ENCODE measurements around the gene CCDC61.

DNA sequence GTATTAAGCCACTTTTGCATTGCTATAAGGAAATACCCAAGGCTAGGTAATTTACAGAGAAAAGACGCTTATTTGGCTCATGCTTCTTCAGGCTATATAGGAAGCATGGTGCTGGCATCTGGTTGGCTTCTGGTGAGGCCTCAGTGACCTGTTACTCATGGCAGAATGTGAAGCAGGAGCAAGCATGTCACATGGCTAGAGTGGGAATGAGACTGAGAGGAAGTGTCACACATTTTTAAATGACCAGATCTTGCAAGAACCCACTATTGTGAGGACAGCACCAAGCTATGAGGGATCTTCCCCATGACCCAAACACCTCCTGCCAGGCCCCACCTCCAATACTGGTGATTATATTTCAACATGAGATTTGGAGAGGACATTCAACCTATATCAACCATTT is 71.2 kb downstream of the CCDC61 start:
- TF ChIP-seq, protein P1, sequence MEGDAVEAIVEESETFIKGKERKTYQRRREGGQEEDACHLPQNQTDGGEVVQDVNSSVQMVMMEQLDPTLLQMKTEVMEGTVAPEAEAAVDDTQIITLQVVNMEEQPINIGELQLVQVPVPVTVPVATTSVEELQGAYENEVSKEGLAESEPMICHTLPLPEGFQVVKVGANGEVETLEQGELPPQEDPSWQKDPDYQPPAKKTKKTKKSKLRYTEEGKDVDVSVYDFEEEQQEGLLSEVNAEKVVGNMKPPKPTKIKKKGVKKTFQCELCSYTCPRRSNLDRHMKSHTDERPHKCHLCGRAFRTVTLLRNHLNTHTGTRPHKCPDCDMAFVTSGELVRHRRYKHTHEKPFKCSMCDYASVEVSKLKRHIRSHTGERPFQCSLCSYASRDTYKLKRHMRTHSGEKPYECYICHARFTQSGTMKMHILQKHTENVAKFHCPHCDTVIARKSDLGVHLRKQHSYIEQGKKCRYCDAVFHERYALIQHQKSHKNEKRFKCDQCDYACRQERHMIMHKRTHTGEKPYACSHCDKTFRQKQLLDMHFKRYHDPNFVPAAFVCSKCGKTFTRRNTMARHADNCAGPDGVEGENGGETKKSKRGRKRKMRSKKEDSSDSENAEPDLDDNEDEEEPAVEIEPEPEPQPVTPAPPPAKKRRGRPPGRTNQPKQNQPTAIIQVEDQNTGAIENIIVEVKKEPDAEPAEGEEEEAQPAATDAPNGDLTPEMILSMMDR (IDR thresholded peaks at IDR 0.05) = no peak
- no peak for TF ChIP-seq POLR2A (IDR thresholded peaks at IDR 0.05)

Data from Peyer's patch (tissue), 4 donors.